ENCODE data around the gene BOD1.

The BOD1 gene

DNA sequence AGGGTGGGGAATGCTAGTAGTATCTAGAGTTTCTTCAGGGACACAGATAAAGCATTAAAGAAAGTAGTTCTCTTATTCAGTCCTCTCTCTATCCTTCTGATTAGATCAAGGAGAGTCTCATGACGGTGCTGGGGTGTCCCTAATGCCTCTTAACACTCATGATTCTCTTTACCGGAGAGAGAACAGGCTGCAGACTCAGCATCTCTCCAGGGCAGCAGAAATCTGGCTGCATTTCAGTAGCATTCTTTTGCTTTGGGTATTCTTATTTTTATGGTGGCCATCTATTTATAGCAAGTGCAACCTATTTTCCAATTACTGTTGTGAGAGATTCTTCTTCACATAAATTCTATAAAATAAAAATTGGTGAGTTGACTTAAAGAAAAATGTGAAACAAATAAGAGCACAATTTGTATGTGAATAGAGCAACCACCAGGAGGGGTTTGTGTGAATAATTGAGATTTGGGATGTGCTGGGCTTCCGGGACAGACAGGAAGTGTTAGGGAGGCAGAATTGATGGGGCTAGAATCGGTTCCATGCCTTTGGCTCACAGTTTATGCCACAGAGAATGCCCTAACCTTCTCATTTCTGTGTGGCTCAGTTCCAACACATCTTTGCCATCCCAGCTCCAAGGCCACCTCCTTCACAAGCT lies 23.8 kb upstream of the BOD1 start:
- no peak for DNase-seq (ENCODE audit: low read depth, low spot score)

- DNase-seq (ENCODE audit: low read depth, low spot score): no peak
Observed at GRCh38 chr5:173638126-173639040, 21.9 kb upstream of the BOD1 start.

DNA sequence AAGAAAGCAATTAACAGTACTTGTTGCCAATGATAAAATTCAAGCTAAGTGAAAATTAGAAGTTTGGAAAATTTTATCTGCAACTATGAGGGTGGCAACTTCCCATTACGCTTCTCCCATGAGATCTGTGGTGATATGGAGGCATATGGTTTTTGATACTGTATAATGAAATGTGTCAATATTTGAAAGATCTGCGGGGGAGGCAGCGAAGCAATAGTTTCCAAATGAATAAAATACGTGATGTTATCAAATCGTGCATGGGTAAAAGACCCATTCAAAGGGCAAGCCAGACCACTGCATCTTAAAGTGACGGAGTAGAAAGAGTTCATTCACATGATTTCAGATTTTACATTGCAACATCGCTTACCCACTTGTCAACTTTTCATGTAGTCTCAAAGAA lies 20.9 kb upstream of the BOD1 start:
- no peak for DNase-seq (ENCODE audit: low read depth, low spot score)

DNA sequence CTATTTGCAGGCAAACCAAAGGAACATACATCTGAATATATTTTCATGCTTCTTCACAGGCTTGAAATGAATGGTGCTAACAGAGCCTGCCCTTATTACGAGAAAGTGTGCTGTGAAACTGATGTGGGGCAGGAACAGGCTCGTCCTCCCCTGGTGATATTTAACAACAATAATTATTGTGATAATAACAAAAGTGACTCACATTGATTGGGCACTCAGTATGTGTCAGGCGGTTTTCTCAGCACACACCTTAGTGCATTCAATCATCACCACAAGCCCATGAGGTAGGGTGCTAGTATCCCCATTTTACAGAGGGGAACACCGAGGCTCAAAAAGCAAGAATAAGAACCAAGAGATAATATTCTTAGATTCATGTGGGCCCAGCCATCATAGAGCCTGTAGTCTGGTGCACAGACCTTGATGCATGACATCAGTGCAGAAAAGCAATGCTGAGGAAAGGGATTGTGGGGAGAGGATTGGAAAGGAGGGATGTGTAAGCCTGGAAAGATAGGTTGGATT lies 18.1 kb upstream of the BOD1 start:
- DNase-seq (ENCODE audit: low read depth, low spot score): no peak

DNA sequence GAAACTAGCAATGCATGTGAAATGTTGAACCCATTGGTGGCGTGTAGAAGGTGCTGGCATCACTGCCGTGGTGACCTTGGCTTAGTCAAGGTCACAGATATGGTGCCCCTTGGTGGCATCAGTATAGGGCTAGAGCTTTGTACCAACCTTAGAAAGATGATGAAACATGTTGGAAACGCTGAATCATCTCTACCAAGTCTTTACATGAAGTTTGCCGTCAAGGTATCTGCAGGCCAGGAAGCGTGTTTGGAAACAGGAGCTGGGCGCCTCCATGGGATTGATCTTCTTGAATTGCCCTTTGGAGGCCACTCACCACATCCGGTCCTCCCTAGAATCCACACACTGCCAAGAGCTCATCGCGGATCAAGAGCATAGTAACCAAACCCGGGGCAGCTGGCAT lies 16.9 kb upstream of the BOD1 start:
- DNase-seq (ENCODE audit: low read depth, low spot score): no peak

DNA sequence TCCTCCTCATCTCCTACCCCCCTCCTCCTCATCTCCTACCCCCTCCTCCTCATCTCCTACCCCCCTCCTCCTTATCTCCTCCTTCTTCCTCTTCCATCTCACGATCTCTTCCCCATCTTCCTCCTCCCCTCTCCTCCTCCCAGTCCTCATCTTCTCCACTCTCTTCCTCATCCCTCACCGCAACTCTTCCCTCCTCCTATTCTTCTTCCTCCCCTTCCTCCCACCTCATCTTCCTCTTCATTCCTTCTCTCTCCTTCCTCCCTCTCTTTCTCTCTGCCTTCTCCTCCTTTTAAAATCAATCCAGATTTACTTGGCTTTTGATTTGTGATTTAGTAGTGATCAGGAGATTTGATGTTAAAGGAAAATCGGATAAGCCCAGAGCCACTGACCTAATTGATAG lies 15.0 kb upstream of the BOD1 start:
- no peak for DNase-seq (ENCODE audit: low read depth, low spot score)

DNA sequence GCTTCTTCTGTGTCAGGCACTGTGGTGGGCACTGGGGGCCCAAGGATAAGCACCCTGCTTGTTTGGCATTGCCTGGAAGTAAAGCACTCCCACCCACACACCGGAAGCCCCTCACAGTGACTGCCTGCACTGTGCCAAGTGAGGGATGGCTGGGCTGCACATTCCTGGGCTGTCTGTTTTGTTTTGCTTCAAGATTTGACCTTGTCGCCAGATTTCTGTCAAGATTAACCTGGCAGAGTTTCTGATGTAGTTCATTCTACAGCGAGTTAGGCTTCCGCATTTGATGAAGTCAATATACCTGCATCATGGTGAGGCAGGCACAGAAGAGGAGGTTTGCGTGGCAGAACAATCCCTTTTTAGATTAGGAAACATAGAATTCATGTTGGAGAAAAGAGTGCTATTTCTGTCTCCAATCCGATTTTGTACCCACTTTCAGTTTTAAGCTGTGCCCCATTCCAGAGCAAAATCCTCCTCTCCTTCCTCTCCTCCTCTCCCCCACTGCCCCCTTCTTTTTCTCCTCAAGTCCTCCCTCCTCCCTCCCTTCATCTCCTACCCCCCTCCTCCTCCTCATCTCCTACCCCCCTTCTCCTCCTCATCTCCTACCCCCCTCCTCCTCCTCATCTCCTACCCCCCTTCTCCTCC lies 14.4 kb upstream of the BOD1 start:
- no peak for DNase-seq (ENCODE audit: low read depth, low spot score)

- peak; percentile 67 for DNase-seq (ENCODE audit: low read depth, low spot score)
Observed at GRCh38 chr5:173629628-173630027, 13.2 kb upstream of the BOD1 start.

- no peak for DNase-seq (ENCODE audit: low read depth, low spot score)
Observed at GRCh38 chr5:173628501-173628900, 12.1 kb upstream of the BOD1 start.

GRCh38 chr5:173627860-173628392 lies 11.5 kb upstream of the BOD1 start:
- DNase-seq (ENCODE audit: low read depth, low spot score): peak; percentile 80

DNA sequence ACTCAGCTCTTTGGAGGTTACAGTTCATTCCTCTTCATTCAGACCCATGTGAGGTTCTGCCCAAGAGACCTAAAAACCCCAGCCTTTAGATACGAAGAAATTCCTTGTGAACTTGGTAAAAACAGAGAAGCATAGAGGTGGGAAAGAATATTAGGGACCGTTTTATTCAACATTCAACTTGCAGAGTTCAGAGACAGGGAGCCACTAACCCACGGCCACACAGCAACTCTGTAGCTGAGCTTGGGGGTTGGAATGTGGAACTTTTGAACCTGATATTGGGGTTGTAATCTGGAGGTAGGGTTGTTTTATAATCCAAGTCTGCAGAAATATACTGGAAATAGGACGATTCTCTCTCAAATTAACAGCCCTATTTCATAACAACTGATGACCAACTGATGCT lies 10.8 kb upstream of the BOD1 start:
- no peak for DNase-seq (ENCODE audit: low read depth, low spot score)

- no peak for DNase-seq (ENCODE audit: low read depth, low spot score)
Observed at GRCh38 chr5:173626505-173626820, 10.0 kb upstream of the BOD1 start.

DNA sequence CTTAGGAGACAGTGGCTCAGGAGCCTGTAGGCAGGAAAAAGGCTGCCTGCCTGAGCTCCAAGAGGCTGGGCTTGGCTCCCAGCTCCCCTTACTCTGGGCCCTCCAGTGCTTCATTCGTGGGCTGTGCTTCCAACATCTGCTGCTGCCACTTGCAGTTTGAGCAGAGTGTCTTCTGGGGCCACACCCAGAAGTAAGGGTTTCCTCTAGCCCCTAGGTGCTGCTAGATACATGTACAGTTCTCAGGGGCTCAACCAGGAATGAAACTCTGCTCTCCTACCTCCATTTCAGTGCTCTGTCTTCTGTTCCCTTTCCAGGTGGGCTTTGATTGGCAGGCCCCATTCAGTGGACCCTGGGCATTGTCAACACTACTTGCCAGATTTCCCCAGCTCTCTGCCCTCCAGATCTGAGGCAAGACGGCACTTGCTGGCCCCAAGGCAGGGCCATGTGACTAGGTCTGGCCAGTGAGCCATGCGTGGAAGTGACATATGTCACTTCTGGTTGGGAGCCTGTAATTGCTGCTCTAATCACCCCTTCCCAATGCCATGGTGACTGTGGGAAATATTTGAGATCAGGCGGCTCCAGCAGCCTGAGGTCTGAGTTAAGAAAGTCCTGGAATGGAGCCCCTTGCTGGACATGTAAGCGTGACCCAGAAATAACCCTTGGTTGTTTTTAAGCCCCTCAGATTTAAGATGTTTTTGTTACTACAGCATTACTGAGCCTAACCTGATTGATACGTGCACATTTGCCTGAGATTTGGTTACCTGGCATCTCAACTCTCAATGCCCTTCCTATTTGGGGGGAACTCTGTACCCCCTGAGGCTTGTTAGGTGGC lies 9.4 kb upstream of the BOD1 start:
- peak; percentile 50 for DNase-seq (ENCODE audit: low read depth, low spot score)

GRCh38 chr5:173625261-173625660 lies 8.8 kb upstream of the BOD1 start:
- DNase-seq (ENCODE audit: low read depth, low spot score): no peak

DNA sequence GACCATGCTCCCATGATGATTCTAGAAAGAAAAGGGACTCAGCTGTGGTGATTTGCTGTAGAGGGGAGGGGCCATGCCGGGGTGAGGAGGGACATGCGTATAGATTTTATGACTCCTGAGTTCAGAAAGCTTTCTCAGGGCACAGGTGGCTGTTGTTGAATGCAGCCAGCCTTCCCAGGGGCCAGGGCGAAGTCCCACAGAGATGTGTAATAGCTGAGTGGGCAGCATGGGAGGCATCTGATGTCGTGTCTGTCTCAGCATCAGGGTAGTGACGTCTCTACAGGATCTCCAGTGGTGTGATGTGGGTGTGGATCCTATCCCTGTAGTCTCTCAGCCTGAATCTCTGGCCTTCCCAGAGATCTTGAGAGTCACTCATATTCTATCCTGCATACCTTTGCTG lies 7.8 kb upstream of the BOD1 start:
- no peak for DNase-seq (ENCODE audit: low read depth, low spot score)

- DNase-seq (ENCODE audit: low read depth, low spot score): no peak
Observed at GRCh38 chr5:173623789-173624188, 7.3 kb upstream of the BOD1 start.

DNA sequence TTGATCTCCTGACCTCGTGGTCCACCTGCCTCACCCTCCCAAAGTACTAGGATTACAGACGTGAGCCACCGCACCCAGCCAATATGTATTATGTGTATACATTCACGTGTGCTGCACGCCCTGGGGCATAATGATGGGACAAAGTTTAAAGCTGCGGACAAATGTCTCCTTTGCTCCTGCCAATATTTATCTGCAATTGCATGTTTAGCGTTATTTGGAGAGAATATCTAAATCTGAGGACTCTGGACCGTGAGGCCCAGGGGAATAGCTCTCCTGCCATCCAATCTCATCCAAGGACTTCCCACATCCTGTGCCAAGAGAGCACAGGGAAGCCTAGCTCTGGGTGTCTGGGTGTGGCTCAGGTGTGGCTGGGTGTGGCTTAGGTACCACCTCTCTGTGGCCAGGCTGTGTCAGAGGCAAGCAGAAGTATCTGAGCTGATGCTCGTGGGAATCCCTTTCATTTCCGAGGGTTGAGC lies 6.9 kb upstream of the BOD1 start:
- DNase-seq (ENCODE audit: low read depth, low spot score): no peak

GRCh38 chr5:173622183-173623047 lies 6.0 kb upstream of the BOD1 start:
- no peak for DNase-seq (ENCODE audit: low read depth, low spot score)

GRCh38 chr5:173620784-173621183 lies 4.3 kb upstream of the BOD1 start:
- DNase-seq (ENCODE audit: low read depth, low spot score): no peak

DNA sequence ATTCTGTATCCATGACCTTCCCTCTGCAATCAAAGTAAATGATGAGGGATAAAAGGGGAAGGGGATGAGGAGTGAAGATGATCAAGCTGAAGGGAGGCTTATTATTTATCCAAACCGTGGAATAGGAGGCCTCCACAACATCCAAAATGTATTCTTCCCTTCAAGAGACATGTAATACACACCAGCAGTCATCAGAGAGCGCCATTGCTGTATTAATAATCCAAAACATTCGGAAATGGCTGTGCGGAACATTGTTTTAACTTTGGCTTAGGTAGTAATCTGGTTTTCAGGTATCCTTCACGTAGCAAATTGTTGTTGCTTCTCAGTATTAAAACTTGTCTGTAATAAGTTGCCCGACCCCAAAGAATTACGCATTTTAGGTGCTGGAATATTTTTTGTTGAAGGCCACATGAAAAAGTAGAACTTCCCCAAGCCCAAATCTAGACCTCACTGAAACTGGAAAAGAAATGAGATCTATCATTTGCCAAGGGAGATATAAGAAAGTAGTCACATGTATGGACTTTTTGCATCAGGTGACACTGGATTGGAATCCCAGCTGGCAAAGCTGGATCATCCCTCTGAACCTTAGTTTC lies 2.6 kb upstream of the BOD1 start:
- DNase-seq (ENCODE audit: low read depth, low spot score): no peak

Data from ELF-1 (cell line).